ENCODE measurements around the gene SLC25A25.

Gene SLC25A25

DNA sequence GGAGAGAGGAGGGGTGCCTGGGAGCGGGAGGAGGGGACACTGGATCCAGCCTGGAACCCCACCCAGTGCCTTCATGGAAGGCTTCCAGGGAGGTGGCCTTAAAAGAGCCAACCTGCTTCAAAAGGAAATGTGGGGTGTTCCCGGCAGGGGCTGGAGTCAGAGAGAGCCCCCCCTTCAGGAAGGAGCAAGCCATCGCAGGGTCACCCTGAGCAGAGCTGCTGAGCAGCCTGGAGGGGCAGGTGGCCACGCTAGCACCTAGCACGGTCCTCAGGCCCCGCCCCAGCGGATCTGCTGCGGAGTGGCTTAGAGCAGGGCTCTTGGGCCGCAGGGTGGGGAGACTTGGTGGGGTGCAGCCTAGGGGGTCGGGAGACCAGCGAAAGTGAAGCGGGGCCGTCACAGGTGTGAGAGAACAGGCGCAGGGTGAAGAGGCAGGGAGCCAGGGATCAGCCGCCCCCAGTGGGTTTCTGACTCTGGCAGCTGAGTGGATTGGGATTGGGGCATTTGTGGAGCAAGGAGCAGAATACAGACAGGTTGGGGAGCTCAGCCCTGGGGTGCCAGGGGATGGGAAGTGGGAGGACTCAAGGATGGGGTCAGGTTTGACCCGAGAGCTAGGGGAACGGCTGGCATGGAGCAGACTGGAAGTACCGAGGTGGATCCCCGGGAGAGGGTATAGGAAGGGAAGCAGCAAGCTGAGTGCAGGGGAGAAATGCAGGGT, 82.7 kb downstream of the SLC25A25 start:
- no peak for DNase-seq

GRCh38 chr9:128151309-128152132, 83.5 kb downstream of the SLC25A25 start:
- no peak for DNase-seq

GRCh38 chr9:128152133-128153059, 84.4 kb downstream of the SLC25A25 start:
- no peak for DNase-seq

DNA sequence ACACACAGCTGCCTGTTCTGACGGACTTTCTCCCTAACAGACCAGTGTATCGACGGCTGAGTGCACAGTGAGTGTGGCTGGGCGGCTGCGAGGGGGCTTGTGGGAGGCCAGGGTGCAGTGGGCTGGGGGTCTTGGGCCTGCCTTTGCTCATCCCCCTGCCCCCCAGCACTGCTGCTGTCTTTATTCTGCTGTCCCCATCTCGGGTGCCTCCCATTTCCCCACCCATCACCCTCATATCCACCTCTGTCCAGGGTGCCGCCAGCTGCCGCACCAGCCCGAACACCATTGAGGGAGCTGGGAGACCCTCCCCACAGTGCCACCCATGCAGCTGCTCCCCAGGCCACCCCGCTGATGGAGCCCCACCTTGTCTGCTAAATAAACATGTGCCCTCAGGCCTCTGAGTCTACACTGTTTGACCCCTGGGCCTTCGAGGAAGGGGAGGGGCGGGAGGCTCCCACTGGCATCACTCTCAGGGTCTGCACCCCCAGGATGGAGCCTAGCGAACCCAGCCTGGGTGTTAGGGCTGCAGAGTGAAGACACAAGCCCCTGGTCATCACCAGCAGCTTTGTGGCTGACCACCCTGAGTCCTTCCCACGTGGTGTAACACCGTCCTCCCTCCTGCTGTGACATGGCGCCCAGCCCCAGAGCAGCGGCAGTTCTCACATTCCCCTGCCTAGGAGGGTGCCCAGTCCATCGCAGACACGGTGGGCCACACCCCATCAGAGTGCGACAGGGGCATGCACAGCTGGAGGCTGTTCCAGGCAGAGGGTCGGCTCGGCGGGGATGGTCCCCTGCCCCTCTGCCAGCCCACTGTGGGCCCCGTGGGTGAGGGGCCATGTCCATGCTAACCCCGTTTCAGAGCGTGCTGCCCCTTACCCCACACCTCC, 85.3 kb downstream of the SLC25A25 start:
- no peak for DNase-seq

DNA sequence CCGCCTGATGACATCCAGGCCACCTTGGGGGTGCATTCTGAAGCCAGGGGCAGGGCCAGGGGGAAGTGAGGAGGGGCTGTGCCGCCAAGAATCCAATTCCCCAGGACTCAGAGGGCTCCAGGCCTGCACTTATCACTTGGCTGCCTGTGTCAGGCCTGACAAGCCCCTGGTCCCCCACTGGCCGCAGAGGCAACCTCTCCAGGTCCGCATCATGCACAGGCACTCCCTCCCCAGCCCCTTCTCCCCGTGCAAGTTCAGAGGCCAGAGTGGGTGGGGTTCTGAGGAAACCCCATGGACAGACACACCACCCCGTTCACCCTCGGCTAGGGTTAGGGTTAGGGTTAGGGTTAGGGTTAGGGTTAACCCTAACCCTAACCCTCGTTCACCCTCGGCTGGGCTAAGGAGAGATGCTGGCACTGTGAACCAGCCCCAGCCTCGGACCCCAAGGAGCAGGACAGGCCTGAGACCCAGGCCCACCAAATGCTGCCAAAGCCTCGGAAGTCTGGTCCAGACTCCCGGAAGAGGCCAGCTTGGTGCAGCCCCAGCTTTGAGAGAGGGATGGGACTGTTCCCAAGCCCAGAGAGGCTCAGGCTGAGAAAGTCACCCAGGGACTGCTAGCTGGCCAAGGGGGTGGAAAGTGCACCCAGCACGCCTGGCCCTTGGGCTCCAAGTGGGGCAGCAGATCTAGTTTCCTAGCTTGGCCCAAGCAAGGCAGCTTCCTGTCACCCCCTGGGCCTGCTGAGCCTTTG, 86.1 kb downstream of the SLC25A25 start:
- no peak for DNase-seq

DNA sequence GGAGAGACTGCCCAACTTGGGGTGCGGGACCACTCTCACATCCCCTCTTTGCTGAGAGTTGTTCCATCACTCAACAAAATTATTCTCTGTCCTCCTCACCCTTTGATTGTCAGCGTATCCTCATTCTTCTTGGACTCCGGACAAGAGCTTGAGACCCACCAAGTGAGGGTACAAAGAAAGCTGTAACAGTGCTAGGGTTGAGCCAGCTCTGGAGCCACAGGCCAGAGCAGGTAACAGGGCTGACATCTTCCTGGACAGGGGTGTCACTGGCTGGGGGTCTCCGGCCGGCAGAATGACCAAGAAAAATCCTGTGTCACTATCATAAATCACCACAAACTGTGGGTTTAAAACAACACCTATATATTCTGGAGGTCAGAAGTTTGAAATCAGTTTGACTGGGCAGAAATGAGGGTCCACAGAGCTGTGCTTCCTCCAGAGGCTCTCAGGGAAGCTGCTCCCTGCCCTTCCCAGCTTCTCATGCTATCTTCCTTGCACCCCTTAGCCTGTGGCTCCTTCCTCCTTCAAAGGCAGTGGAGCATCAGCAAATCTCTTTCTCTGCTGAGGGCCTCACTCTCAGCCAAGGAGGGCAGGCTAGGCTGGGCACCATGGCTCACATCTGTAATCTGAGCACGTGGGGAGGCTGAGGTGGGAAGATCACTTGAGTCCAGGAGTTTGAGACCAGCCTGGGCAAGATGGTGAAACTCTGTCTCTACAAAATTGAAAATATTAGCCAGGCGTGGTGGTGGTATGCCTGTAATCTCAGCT, 87.9 kb downstream of the SLC25A25 start:
- DNase-seq = no peak
